ENCODE measurements around the gene KIF3A. TPM values are rescaled to one million over a fixed set of nuclear protein-coding genes. Genes with fewer than 3 reads are reported as not detected.

KIF3A gene
- total RNA-seq, 6 donors from 2014 or later = 10.3 to 22.3 (median 17.0) TPM

DNA sequence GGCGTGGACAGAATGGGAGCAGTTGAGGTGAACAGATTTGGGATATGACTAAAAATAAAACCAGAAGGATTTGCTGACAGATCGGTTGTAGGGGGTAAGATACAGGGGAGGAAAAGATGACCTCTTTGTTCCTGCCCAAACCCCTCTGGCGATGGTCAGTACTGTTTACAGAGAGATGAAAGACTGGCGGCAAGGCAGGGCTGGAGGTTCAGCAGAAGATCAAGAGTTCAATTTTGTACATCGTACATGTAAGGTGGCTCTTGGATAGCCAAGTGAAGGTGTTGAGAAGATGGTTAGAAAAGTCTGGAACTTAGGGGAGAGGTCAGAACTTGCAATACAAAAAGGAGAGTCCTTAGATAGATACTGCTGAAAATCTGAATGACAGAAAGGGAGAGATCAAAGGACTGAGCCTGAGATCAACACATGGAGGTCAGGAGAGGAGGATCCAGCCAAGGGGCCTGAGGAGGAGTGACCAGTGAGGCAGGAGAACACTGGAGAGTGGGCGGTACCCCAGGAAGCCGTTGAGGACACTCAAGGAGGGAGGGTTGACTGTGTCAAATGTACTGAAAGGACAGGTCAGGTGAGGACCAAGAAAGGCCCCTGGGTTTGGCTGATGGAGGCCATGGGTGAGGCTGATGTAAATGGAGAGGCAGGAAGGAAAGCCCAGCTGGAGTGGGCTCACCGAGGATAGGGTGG, 56.4 kb downstream of the KIF3A start:
- TF ChIP-seq CTCF (IDR thresholded peaks at IDR 0.05) (no peak), POLR2AphosphoS5 (IDR thresholded peaks at IDR 0.05) (no peak), POLR2A (IDR thresholded peaks at IDR 0.05) (no peak), EP300 (IDR thresholded peaks at IDR 0.05) (no peak)
- no peak for DNase-seq
- Histone ChIP-seq H3K27me3 (no peaks in the 10 kb centered on the region), H3K4me3 (no peak overlapping the region), H3K36me3 (no peaks in the 10 kb centered on the region), H3K4me1 (peaks cover 0 to 6% (median 3%) of the 10 kb centered on the region in 4 donors), H3K9me3 (no peaks in the 10 kb centered on the region), H3K27ac (no peak overlapping the region)
- no peak for ATAC-seq (ENCODE audit: low FRiP score in 2 of 2)
- 81 to 87% methylated on average over 7 to 8 of the region's 8 CpGs for WGBS, 2 donors

GRCh38 chr5:132679717-132680380, 57.5 kb downstream of the KIF3A start:
- Histone ChIP-seq H3K4me1 (peaks cover 3 to 8% (median 5%) of the 10 kb centered on the region in 4 donors), H3K9me3 (no peaks in the 10 kb centered on the region), H3K36me3 (no peaks in the 10 kb centered on the region), H3K27ac (no peak overlapping the region), H3K27me3 (no peaks in the 10 kb centered on the region), H3K4me3 (no peak overlapping the region)
- TF ChIP-seq POLR2A (IDR thresholded peaks at IDR 0.05) = no peak
- no peak for TF ChIP-seq EP300 (IDR thresholded peaks at IDR 0.05)
- no peak for TF ChIP-seq CTCF (IDR thresholded peaks at IDR 0.05)
- TF ChIP-seq POLR2AphosphoS5 (IDR thresholded peaks at IDR 0.05) = no peak
- no peak for DNase-seq
- ATAC-seq (ENCODE audit: low FRiP score in 2 of 2) = no peak
- 91 to 92% methylated on average over 4 to 12 of the region's 15 CpGs for WGBS, 2 donors

- DNase-seq (no peak), ATAC-seq (ENCODE audit: low FRiP score in 2 of 2) (no peak)
- no peak overlapping the region for H3K4me3 ChIP-seq
- peaks cover 4 to 11% (median 6%) of the 10 kb centered on the region in 4 donors for H3K4me1 ChIP-seq
- H3K36me3 ChIP-seq = no peaks in the 10 kb centered on the region
- no peaks in the 10 kb centered on the region for H3K27me3 ChIP-seq
- H3K9me3 ChIP-seq = no peaks in the 10 kb centered on the region
- 92 to 93% methylated on average over 7 of the region's 7 CpGs for WGBS, 2 donors
- TF ChIP-seq EP300 (IDR thresholded peaks at IDR 0.05) = no peak
- no peak for TF ChIP-seq POLR2AphosphoS5 (IDR thresholded peaks at IDR 0.05)
- no peak for TF ChIP-seq CTCF (IDR thresholded peaks at IDR 0.05)
- TF ChIP-seq POLR2A (IDR thresholded peaks at IDR 0.05) = no peak
- no peak overlapping the region for H3K27ac ChIP-seq
Observed at GRCh38 chr5:132679166-132679565, 58.2 kb downstream of the KIF3A start.

- Histone ChIP-seq H3K9me3 (no peaks in the 10 kb centered on the region), H3K4me3 (no peak overlapping the region), H3K27me3 (no peaks in the 10 kb centered on the region), H3K4me1 (peaks cover 4 to 11% (median 6%) of the 10 kb centered on the region in 4 donors), H3K36me3 (no peaks in the 10 kb centered on the region), H3K27ac (no peak overlapping the region)
- 100% methylated on average over 1 of the region's 1 CpG; no CpG with 5 or more reads in 1 of the 2 donors for WGBS, 2 donors
- ATAC-seq (ENCODE audit: low FRiP score in 2 of 2) = no peak
- no peak for TF ChIP-seq POLR2AphosphoS5 (IDR thresholded peaks at IDR 0.05)
- DNase-seq = no peak
Observed at GRCh38 chr5:132678735-132679134, 58.6 kb downstream of the KIF3A start.

GRCh38 chr5:132677682-132678400, 59.5 kb downstream of the KIF3A start:
- Histone ChIP-seq H3K4me1 (peaks cover 4 to 11% (median 6%) of the 10 kb centered on the region in 4 donors), H3K36me3 (no peaks in the 10 kb centered on the region), H3K27me3 (no peaks in the 10 kb centered on the region), H3K4me3 (no peak overlapping the region), H3K27ac (peak overlapping the region in 1 of 4 donors; percentile 70), H3K9me3 (no peaks in the 10 kb centered on the region)
- WGBS, 2 donors = 85 to 89% methylated on average over 15 of the region's 15 CpGs
- DNase-seq (no peak), ATAC-seq (ENCODE audit: low FRiP score in 2 of 2) (no peak)
- no peak for TF ChIP-seq POLR2AphosphoS5 (IDR thresholded peaks at IDR 0.05)
- no peak for TF ChIP-seq POLR2A (IDR thresholded peaks at IDR 0.05)
- no peak for TF ChIP-seq CTCF (IDR thresholded peaks at IDR 0.05)
- TF ChIP-seq EP300 (IDR thresholded peaks at IDR 0.05) = no peak
